BJ (cell line): ENCODE data around the gene HMX1. TPM values are rescaled to one million over a fixed set of nuclear protein-coding genes. Genes with fewer than 3 reads are reported as not detected.

Source experiments
- CTCF ChIA-PET: fragments of 350-600 bp; formaldehyde crosslinking; extraction: SDS; loops from one replicate; lab custom pipeline; 2021; ENCODE audit warnings: antibody characterized with exemption, inconsistent platforms; lab: Yijun Ruan, JAX
- POLR2A ChIA-PET: fragments of 300-600 bp; sonication (Branson Sonifier 250); formaldehyde crosslinking; extraction: SDS; loops from one replicate; lab custom pipeline; 2021; ENCODE audit warnings: antibody characterized with exemption; lab: Charles Lee
- DNase-seq: peaks from one replicate; pipeline ENCODE4 v3.0.0-alpha.2; 2011; ENCODE audit warnings: low read depth
- H3K27me3 ChIP-seq: 2 replicates; pipeline ENCODE4 v1.6.0; 2011; ENCODE audit warnings: low read length; ENCODE audit not compliant: control insufficient read depth, insufficient read depth
- H3K36me3 ChIP-seq: 2 replicates; pipeline ENCODE4 v1.5.1; 2011; ENCODE audit warnings: low read length; ENCODE audit not compliant: control insufficient read depth, insufficient read depth
- H3K4me3 ChIP-seq: 2 replicates; pipeline ENCODE4 v1.5.1; 2011; ENCODE audit warnings: low read depth, mild to moderate bottlenecking, control low read depth, low read length
- CTCF ChIP-seq: IDR thresholded peaks from 2 replicates; pipeline ENCODE4 v1.5.1; 2011; ENCODE audit warnings: low read depth, mild to moderate bottlenecking, control low read depth, inconsistent platforms, low read length, moderate library complexity; ENCODE audit not compliant: insufficient read depth
- polyA plus RNA-seq: library from polyadenylated mRNA; depleted of rRNA; stranded (reverse); fragments of >200 nt; gene quantifications from 2 replicates; pipeline ENCODE4 v1.2.3, GENCODE V29; 2011

The HMX1 gene
- polyA plus RNA-seq, 1 experiment: not detected

- ChIA-PET POLR2A (no interaction called here), CTCF (interaction anchor here (1.2 kb wide), 1 partner anchor 100 kb away, joined by 3 read pairs; no protein-coding TSS in a partner anchor)
- no peaks in the 10 kb centered on the region for H3K27me3 ChIP-seq
- no peak for DNase-seq
- TF ChIP-seq CTCF: no peak
- H3K4me3 ChIP-seq: no peak overlapping the region
- H3K36me3 ChIP-seq: no peaks in the 10 kb centered on the region
Observed at GRCh38 chr4:8818063-8818881, 53.4 kb downstream of the HMX1 start.

GRCh38 chr4:8817813-8818062 lies 53.9 kb downstream of the HMX1 start:
- Histone ChIP-seq H3K36me3 (no peaks in the 10 kb centered on the region), H3K4me3 (no peak overlapping the region), H3K27me3 (no peaks in the 10 kb centered on the region)
- no peak for TF ChIP-seq CTCF
- CTCF ChIA-PET: interaction anchor here (1.2 kb wide), 1 partner anchor 100 kb away, joined by 3 read pairs; no protein-coding TSS in a partner anchor
- POLR2A ChIA-PET: no interaction called here
- DNase-seq: no peak

GRCh38 chr4:8817096-8817812 lies 54.4 kb downstream of the HMX1 start:
- DNase-seq: no peak
- POLR2A ChIA-PET: no interaction called here
- CTCF ChIA-PET: interaction anchor here (1.2 kb wide), 1 partner anchor 101 kb away, joined by 3 read pairs; no protein-coding TSS in a partner anchor
- Histone ChIP-seq H3K27me3 (no peaks in the 10 kb centered on the region), H3K4me3 (no peak overlapping the region), H3K36me3 (no peaks in the 10 kb centered on the region)
- TF ChIP-seq CTCF: no peak
